ENCODE results near the gene GATAD2A. TPM values are rescaled to one million over a fixed set of nuclear protein-coding genes. Genes with fewer than 3 reads are reported as not detected.

GATAD2A gene
- total and polyA plus RNA-seq, 7 donors = 18.5 to 138 (median 30.2) TPM

- peaks cover 0 to 47% (median 8%) of the 10 kb centered on the region in 4 donors for H3K36me3 ChIP-seq
- H3K4me3 ChIP-seq = no peak overlapping the region
- 80 to 91% methylated on average over 28 of the region's 28 CpGs for WGBS, 2 donors
- H3K27me3 ChIP-seq = no peaks in the 10 kb centered on the region
- no peak overlapping the region for H3K27ac ChIP-seq
- peaks cover 0 to 17% (median 13%) of the 10 kb centered on the region in 4 donors for H3K4me1 ChIP-seq
- intact Hi-C loops (cut with DNase I) = no loop called here
- no peak for DNase-seq
- no peaks in the 10 kb centered on the region for H3K9me3 ChIP-seq
- TF ChIP-seq CTCF (IDR thresholded peaks at IDR 0.05) (no peak), EP300 (IDR thresholded peaks at IDR 0.05) (no peak), POLR2A (IDR thresholded peaks at IDR 0.05) (no peak), POLR2AphosphoS5 (IDR thresholded peaks at IDR 0.05) (no peak)
Observed at GRCh38 chr19:19526581-19527370, 121.3 kb downstream of the GATAD2A start.

- TF ChIP-seq POLR2A (IDR thresholded peaks at IDR 0.05) (no peak), EP300 (IDR thresholded peaks at IDR 0.05) (no peak)
- WGBS, 2 donors = 96% methylated on average over 9 of the region's 9 CpGs
- intact Hi-C loops (cut with DNase I) = no loop called here
- peaks cover 0 to 44% (median 8%) of the 10 kb centered on the region in 4 donors for H3K36me3 ChIP-seq
- H3K9me3 ChIP-seq = no peaks in the 10 kb centered on the region
- peaks cover 0 to 22% (median 17%) of the 10 kb centered on the region in 4 donors for H3K4me1 ChIP-seq
- H3K27me3 ChIP-seq = no peaks in the 10 kb centered on the region
- H3K27ac ChIP-seq = no peak overlapping the region
- H3K4me3 ChIP-seq = no peak overlapping the region
- no peak for DNase-seq
Observed at GRCh38 chr19:19527371-19527656, 121.8 kb downstream of the GATAD2A start.

- DNase-seq = no peak
- H3K27ac ChIP-seq = no peak overlapping the region
- WGBS, 2 donors = 93 to 94% methylated on average over 27 of the region's 27 CpGs
- H3K4me3 ChIP-seq = no peak overlapping the region
- TF ChIP-seq EP300 (IDR thresholded peaks at IDR 0.05) = no peak
- TF ChIP-seq POLR2AphosphoS5 (IDR thresholded peaks at IDR 0.05) = no peak
- TF ChIP-seq POLR2A (IDR thresholded peaks at IDR 0.05) = no peak
- peaks cover 0 to 26% (median 18%) of the 10 kb centered on the region in 4 donors for H3K4me1 ChIP-seq
- peaks cover 0 to 44% (median 8%) of the 10 kb centered on the region in 4 donors for H3K36me3 ChIP-seq
- H3K9me3 ChIP-seq = no peaks in the 10 kb centered on the region
- intact Hi-C loops (cut with DNase I) = no loop called here
- H3K27me3 ChIP-seq = no peaks in the 10 kb centered on the region
Observed at GRCh38 chr19:19527674-19528625, 122.5 kb downstream of the GATAD2A start.

- intact Hi-C loops (cut with DNase I) = no loop called here
- H3K4me1 ChIP-seq = peaks cover 0 to 26% (median 18%) of the 10 kb centered on the region in 4 donors
- H3K36me3 ChIP-seq = peaks cover 0 to 41% (median 7%) of the 10 kb centered on the region in 4 donors
- no peak for DNase-seq
- peak in 2 of 4 donors; percentile 15 to 38 for TF ChIP-seq POLR2AphosphoS5 (IDR thresholded peaks at IDR 0.05)
- TF ChIP-seq CTCF (IDR thresholded peaks at IDR 0.05) = no peak
- peak within 1 kb of the TSS in 3 of 4 donors; percentile 16 to 36 (median 34) for H3K4me3 ChIP-seq
- 80 to 87% methylated on average over 50 of the region's 50 CpGs for WGBS, 2 donors
- H3K27me3 ChIP-seq = no peaks in the 10 kb centered on the region
- no peaks in the 10 kb centered on the region for H3K9me3 ChIP-seq
- peak within 1 kb of the TSS in 2 of 4 donors; percentile 23 to 36 for H3K27ac ChIP-seq
Observed at GRCh38 chr19:19528721-19529490, 123.4 kb downstream of the GATAD2A start, which contains the start of gene YJEFN3. Gene YJEFN3 (plus strand): TSS chr19:19528911. CDS start chr19:19528933, 22 bp downstream.

GRCh38 chr19:19529783-19530422, 124.4 kb downstream of the GATAD2A start:
- H3K9me3 ChIP-seq = no peaks in the 10 kb centered on the region
- 79 to 85% methylated on average over 11 of the region's 11 CpGs for WGBS, 2 donors
- H3K27me3 ChIP-seq = no peaks in the 10 kb centered on the region
- DNase-seq = no peak
- peaks cover 0 to 31% (median 4%) of the 10 kb centered on the region in 4 donors for H3K36me3 ChIP-seq
- peaks cover 0 to 26% (median 18%) of the 10 kb centered on the region in 4 donors for H3K4me1 ChIP-seq
- no peak overlapping the region for H3K4me3 ChIP-seq
- no peak overlapping the region for H3K27ac ChIP-seq
- intact Hi-C loops (cut with DNase I) = loop anchor here (5.0 kb wide), 1 partner anchor 132 kb away; the partner anchor contains the start of gene ATP13A1
- TF ChIP-seq CTCF (IDR thresholded peaks at IDR 0.05) (no peak), EP300 (IDR thresholded peaks at IDR 0.05) (no peak), POLR2AphosphoS5 (IDR thresholded peaks at IDR 0.05) (no peak), POLR2A (IDR thresholded peaks at IDR 0.05) (no peak)

Measured in sigmoid colon (tissue), 7 donors.